HG02642 (cell line): ENCODE data around the gene SH2B2.
"Not testable (repeated sequence)": the region's sequence is repeated elsewhere in the genome, so short reads cannot be mapped to it uniquely, and the experiment has no call there.

ENCODE experiments used
- ATAC-seq: cut with Tn5 transposase; IDR thresholded peaks from one replicate; pipeline ENCODE4 v1.9.1; 2021; ENCODE audit warnings: mild to moderate bottlenecking; ENCODE audit not compliant: unreplicated experiment, poor library complexity

The SH2B2 gene

GRCh38 chr7:102284891-102285539 lies 1.7 kb upstream of the SH2B2 start:
- no peak for ATAC-seq

GRCh38 chr7:102285540-102286236 lies 980 bp upstream of the SH2B2 start:
- ATAC-seq = no peak

- ATAC-seq = peak; percentile 25
Observed at GRCh38 chr7:102287111-102287980, 678 bp downstream of the SH2B2 start.

- no peak for ATAC-seq
Observed at GRCh38 chr7:102287981-102288278, 1.3 kb downstream of the SH2B2 start.

DNA sequence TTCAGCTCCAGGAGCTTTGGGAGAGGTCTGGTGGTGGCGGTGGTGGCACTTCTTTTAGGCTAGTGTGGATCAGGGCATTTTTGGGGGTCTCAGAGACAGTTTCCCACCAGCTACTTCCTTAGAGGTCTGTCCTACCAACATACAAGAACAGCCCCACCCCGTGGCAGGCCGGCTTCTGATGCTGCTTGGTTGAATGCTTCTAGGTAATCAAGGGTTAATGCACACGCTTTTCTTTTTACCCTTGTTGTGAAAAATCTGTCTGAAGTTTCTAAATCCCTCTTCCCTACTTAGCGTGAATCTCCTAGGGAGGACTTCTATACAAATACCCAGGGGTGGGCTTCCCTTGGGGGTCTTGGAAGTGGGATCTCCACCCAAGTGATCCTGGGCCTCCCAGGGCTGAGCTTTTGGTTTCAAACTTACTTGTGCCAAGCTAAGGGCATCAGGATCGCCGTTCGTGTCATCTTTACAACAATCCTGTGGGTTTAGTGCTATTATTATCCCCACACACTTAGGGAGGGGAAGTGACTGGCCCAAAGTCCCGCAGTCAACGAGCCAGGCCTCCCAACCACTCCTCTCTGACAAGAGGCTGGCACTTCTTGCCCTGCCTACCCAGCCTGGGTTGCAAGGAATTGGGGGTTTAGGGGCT lies 1.7 kb downstream of the SH2B2 start:
- no peak for ATAC-seq

DNA sequence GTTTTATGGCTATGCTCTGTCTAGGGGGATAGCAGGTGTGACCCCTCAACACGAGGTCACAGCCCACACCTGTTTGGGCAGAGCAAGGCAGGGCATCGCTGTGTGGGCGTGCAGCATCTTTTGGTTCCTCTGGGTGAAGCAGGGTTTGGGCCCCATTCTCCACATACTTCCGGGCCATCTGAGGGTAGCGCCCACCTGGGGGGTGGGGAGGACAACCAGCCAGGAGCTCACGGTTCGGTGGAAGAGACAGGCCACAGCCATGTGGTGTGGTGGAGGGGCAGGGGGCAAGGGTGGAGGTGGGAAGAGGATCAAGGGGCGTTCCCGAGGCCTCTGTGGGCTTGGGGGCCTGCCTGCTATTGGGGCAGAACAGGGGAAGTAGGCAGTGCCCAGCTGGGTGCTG lies 2.4 kb downstream of the SH2B2 start:
- no peak for ATAC-seq

DNA sequence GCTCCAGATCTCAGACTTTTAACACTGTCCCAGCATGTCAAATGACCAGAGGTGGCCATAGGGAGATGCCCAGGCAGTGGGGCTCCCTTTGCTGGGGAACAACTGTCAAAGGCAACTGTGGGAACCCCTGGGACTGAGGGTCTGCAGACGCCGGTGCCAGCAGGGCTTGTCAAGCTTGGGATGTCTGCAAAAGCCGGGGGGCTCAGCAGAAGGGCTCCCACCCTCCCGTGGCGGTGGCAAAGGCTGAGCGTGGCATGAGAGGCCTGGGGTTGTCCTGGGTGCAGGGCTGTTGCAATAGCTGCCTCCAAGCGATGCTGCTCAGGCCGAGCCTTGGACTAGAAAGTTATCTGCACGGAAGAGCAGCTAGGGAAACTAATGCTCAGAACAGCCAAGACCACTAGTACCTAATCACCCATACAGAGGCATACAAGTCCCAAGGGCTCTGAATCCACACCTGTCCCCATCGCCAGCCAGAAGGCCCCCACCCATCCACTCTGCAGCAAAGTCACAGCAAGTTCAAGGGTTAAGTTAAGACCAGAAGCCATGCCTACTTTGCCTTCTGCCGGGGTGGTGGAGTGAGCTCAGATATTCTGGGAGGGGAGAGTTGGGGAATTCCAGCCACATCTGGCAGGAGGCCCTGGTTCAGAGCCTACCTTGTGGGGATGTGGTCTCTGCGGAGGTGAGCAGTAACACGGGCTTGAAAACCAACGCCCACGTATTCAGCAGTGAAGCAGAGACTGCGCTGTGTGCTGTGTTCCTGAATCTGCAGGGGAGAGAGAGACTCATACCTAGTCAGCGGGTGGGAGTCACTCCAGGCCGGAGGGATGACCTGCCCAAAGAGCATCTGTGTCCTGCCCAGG lies 4.6 kb downstream of the SH2B2 start:
- peak; percentile 48 for ATAC-seq

DNA sequence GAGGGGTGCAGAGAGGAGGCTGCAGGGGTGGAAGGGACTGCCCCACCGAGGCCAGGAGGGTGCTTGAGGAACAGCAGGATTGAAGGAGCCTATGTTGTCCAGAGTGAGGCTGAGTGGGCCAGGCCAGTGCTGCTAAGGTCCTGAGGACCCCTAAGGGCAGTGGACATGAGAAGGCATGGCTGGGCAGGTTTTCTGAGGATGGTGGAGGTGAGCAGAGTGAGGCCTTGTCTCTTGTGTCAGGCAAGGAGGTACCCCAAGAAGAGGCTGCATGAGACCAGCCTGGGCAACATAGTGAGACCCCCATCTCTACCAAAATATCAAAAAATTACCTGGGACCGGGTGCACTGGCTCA lies 5.2 kb downstream of the SH2B2 start:
- ATAC-seq = no peak

GRCh38 chr7:102292813-102293798 lies 6.4 kb downstream of the SH2B2 start:
- ATAC-seq = no peak

DNA sequence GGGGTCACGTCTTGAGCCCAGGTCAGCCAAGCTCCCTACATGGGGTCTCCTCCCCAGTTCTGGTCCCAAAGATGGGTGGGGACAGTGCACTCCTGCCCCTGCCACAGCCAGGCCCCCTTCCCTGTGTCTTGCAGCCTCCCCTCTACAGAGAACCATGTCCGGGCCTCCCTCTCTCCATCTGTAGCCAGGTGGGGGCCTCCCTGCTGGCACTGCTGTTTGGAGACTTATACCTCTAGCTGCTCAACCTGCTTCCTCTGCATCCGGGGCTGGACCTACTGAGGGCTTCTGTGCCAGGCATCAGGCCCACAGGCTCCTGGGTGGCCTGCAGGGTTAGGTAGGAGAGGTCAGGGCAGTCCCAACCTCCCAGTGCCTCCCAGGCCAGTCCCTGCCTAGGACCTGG lies 7.9 kb downstream of the SH2B2 start:
- no peak for ATAC-seq

GRCh38 chr7:102295346-102296178 lies 8.9 kb downstream of the SH2B2 start:
- ATAC-seq = no peak

DNA sequence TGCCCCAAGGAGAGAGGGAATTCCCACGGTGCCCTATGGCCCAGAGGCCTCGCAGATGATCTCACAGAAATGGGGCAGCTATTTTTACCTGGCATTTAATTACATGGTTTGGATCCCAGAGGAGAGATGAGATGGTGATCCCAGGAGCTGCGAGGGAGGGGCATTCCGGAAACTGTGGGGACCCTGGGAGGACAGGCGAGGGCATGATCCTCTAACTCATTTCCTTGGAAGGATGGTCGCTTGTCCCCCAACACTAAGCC lies 9.4 kb downstream of the SH2B2 start:
- ATAC-seq = no peak

- ATAC-seq = no peak
Observed at GRCh38 chr7:102296514-102296913, 9.8 kb downstream of the SH2B2 start.

- no peak for ATAC-seq
Observed at GRCh38 chr7:102297487-102298218, 11.0 kb downstream of the SH2B2 start.

- no peak for ATAC-seq
Observed at GRCh38 chr7:102300643-102301221, 14.1 kb downstream of the SH2B2 start.

DNA sequence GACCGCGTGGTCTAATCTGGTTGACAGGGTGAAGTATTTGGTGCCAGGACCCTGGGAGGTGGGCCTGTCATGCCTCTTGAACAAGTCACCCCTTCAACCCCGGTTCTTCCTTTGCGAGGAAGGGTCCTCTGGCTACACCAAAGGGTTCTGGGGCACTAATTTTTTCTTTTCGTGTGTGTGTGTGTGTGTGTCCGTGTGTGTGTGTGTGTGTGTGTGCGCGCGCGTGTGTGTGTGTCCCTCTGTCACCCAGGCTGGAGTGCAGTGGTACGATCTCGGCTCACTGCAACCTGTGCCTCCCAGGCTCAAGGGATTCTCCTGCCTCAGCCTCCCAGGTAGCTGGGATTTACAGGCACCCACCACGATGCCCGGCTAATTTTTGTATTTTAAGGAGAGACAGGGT lies 14.7 kb downstream of the SH2B2 start:
- not testable (repeated sequence) for ATAC-seq

DNA sequence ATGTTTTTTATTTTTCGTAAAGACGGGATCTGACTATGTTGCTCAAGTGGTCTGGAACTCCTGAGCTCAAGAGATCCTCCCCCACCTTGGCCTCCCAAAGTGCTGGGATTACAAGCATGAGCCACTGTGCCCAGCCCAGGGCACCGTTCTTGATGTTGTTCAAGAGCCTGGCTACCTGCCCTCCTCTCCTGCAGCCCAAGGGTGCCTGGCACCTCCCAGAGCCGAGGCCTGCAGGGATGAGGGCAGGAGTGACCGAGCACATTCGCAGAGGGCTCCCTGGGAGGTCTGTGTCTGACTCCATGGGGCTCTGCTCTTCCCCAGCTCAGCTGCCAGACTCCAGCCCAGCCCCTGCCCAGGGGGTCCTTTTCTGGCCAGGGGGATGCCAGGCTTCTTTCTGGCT lies 15.4 kb downstream of the SH2B2 start:
- no peak for ATAC-seq
